HepG2 (cell line): Measurements from ENCODE around the gene PRR36.

Source experiments
- ARNTL ChIP-seq: sonication (generic); formaldehyde crosslinking; IDR thresholded peaks from 2 replicates; pipeline ENCODE4 v1.4.0; 2020; ENCODE audit warnings: mild to moderate bottlenecking, missing genetic modification reagents
- RARA ChIP-seq: IDR thresholded peaks from 2 replicates; pipeline ENCODE4 v1.6.1; 2016; ENCODE audit warnings: missing genetic modification reagents, missing compliant biosample characterization
- SIN3A ChIP-seq: IDR thresholded peaks from 2 replicates; pipeline ENCODE4 v1.6.1; 2011; ENCODE audit warnings: low read depth, mild to moderate bottlenecking, control low read depth, low read length, borderline replicate concordance
- SMAD9 ChIP-seq: sonication (generic); formaldehyde crosslinking; IDR thresholded peaks from 2 replicates; pipeline ENCODE4 v1.5.1; 2020; ENCODE audit warnings: mild to moderate bottlenecking, missing genetic modification reagents
- SUZ12 ChIP-seq: fragments of 150-350 bp; IDR thresholded peaks from 2 replicates; pipeline ENCODE4 v1.6.1; 2014; ENCODE audit warnings: low read depth, low read length
- ZBTB20 ChIP-seq: sonication (generic); formaldehyde crosslinking; IDR thresholded peaks from 2 replicates; pipeline ENCODE4 v1.8.1; 2023; ENCODE audit warnings: missing genetic modification reagents, low read depth, mild to moderate bottlenecking, borderline replicate concordance
- ZNF12 ChIP-seq: sonication (generic); formaldehyde crosslinking; IDR thresholded peaks from 2 replicates; pipeline ENCODE4 v1.5.0; 2020; ENCODE audit warnings: missing genetic modification reagents
- ZNF232 ChIP-seq: sonication (generic); formaldehyde crosslinking; IDR thresholded peaks from 2 replicates; pipeline ENCODE4 v1.4.0; 2020; ENCODE audit warnings: missing genetic modification reagents, borderline replicate concordance
- TF ChIP-seq, protein P1 (sequence below): sonication (generic); formaldehyde crosslinking; IDR thresholded peaks from 2 replicates; pipeline ENCODE4 v1.8.1; 2022; ENCODE audit warnings: mild to moderate bottlenecking, missing genetic modification reagents
- TF ChIP-seq, protein P2 (sequence below): sonication (generic); formaldehyde crosslinking; IDR thresholded peaks from 2 replicates; pipeline ENCODE4 v1.4.0; 2020; ENCODE audit warnings: missing genetic modification reagents

DNA sequence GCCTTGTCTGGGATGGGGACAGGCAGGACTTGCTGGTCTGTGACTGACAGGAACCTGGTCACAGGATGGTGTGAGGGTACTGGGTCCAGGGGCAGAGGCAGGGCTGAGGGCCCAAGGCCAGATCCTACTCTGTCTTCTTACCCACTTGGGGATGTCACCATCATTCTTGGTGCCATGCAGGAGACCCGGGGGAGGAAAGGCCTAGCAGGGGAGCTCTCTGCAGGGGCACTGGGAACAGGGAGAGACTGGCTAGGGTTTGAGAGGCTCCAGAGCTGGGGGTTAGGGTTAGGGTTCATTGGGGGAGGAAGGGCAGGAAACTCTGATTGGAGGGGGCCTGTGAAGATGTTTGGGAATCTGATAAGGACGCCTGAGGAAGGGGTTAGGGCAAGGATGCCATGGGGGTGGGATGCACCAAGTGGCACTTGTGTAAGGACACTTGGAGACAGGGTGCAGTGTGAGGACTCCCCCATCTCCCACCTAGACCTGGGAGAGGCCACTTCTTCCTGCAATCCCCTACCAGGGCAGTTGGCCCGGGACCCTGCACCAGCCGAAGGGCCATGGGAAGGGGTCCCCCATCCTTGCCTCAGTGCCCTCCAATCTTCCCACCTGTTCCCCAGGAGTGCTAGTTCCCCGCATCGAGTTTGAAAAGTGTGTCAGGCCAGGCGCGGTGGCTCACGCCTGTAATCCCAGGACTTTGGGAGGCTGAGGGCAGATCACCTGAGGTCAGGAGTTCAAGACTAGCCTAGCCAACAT is 6.9 kb downstream of the PRR36 start:
- TF ChIP-seq ZNF232 (CRISPR knock-in tag): no peak
- no peak for TF ChIP-seq ZNF12 (CRISPR knock-in tag)
- no peak for TF ChIP-seq RARA (CRISPR knock-in tag)
- no peak for TF ChIP-seq SMAD9 (CRISPR knock-in tag)
- TF ChIP-seq, protein P1, sequence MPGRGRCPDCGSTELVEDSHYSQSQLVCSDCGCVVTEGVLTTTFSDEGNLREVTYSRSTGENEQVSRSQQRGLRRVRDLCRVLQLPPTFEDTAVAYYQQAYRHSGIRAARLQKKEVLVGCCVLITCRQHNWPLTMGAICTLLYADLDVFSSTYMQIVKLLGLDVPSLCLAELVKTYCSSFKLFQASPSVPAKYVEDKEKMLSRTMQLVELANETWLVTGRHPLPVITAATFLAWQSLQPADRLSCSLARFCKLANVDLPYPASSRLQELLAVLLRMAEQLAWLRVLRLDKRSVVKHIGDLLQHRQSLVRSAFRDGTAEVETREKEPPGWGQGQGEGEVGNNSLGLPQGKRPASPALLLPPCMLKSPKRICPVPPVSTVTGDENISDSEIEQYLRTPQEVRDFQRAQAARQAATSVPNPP: no peak
- no peak for TF ChIP-seq ARNTL (CRISPR knock-in tag)
- TF ChIP-seq SUZ12: no peak
- TF ChIP-seq, protein P2, sequence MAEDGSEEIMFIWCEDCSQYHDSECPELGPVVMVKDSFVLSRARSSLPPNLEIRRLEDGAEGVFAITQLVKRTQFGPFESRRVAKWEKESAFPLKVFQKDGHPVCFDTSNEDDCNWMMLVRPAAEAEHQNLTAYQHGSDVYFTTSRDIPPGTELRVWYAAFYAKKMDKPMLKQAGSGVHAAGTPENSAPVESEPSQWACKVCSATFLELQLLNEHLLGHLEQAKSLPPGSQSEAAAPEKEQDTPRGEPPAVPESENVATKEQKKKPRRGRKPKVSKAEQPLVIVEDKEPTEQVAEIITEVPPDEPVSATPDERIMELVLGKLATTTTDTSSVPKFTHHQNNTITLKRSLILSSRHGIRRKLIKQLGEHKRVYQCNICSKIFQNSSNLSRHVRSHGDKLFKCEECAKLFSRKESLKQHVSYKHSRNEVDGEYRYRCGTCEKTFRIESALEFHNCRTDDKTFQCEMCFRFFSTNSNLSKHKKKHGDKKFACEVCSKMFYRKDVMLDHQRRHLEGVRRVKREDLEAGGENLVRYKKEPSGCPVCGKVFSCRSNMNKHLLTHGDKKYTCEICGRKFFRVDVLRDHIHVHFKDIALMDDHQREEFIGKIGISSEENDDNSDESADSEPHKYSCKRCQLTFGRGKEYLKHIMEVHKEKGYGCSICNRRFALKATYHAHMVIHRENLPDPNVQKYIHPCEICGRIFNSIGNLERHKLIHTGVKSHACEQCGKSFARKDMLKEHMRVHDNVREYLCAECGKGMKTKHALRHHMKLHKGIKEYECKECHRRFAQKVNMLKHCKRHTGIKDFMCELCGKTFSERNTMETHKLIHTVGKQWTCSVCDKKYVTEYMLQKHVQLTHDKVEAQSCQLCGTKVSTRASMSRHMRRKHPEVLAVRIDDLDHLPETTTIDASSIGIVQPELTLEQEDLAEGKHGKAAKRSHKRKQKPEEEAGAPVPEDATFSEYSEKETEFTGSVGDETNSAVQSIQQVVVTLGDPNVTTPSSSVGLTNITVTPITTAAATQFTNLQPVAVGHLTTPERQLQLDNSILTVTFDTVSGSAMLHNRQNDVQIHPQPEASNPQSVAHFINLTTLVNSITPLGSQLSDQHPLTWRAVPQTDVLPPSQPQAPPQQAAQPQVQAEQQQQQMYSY (CRISPR knock-in tag): no peak
- TF ChIP-seq SIN3A: no peak
- TF ChIP-seq ZBTB20 (CRISPR knock-in tag): no peak
